NCI-H187 treated with DMSO at 0.1 percent for 48 hours (cell line): ENCODE measurements around the gene MAST4.
"Not testable (repeated sequence)": the region's sequence is repeated elsewhere in the genome, so short reads cannot be mapped to it uniquely, and the experiment has no call there.

Experiments
- DNase-seq: peaks from one replicate; lab custom pipeline; 2025; lab: John Stamatoyannopoulos, UW

MAST4 gene

GRCh38 chr5:66647146-66647856, 51.1 kb downstream of the MAST4 start:
- DNase-seq = no peak

GRCh38 chr5:66652818-66653217, 56.6 kb downstream of the MAST4 start:
- no peak for DNase-seq

GRCh38 chr5:66653325-66653724, 57.1 kb downstream of the MAST4 start:
- no peak for DNase-seq

GRCh38 chr5:66655395-66656324, 59.5 kb downstream of the MAST4 start:
- DNase-seq = no peak

GRCh38 chr5:66658516-66658915, 62.3 kb downstream of the MAST4 start:
- no peak for DNase-seq

GRCh38 chr5:66659780-66660179, 63.6 kb downstream of the MAST4 start:
- DNase-seq = no peak

- DNase-seq = no peak
Measured at GRCh38 chr5:66660396-66660795, 64.2 kb downstream of the MAST4 start.

GRCh38 chr5:66661149-66661548, 65.0 kb downstream of the MAST4 start:
- DNase-seq = no peak

- no peak for DNase-seq
Measured at GRCh38 chr5:66666778-66667177, 70.6 kb downstream of the MAST4 start.

GRCh38 chr5:66669086-66669861, 73.1 kb downstream of the MAST4 start:
- DNase-seq = no peak

- DNase-seq = no peak
Measured at GRCh38 chr5:66669862-66670195, 73.6 kb downstream of the MAST4 start.

- no peak for DNase-seq
Measured at GRCh38 chr5:66671305-66671704, 75.1 kb downstream of the MAST4 start.

GRCh38 chr5:66674802-66675201, 78.6 kb downstream of the MAST4 start:
- no peak for DNase-seq

GRCh38 chr5:66675406-66675805, 79.2 kb downstream of the MAST4 start:
- DNase-seq = no peak

- DNase-seq = no peak
Measured at GRCh38 chr5:66680221-66680620, 84.0 kb downstream of the MAST4 start.

GRCh38 chr5:66680804-66681203, 84.6 kb downstream of the MAST4 start:
- no peak for DNase-seq

- DNase-seq = no peak
Measured at GRCh38 chr5:66684663-66685062, 88.5 kb downstream of the MAST4 start.

GRCh38 chr5:66689522-66690220, 93.5 kb downstream of the MAST4 start:
- no peak for DNase-seq

GRCh38 chr5:66694036-66694435, 97.8 kb downstream of the MAST4 start:
- DNase-seq = no peak

GRCh38 chr5:66695840-66696239, 99.6 kb downstream of the MAST4 start:
- DNase-seq = not testable (repeated sequence)

- no peak for DNase-seq
Measured at GRCh38 chr5:66697796-66698564, 101.8 kb downstream of the MAST4 start.
